ENCODE results near the gene CAMLG.
"Not testable (repeated sequence)": the region's sequence is repeated elsewhere in the genome, so short reads cannot be mapped to it uniquely, and the experiment has no call there.

Gene CAMLG

DNA sequence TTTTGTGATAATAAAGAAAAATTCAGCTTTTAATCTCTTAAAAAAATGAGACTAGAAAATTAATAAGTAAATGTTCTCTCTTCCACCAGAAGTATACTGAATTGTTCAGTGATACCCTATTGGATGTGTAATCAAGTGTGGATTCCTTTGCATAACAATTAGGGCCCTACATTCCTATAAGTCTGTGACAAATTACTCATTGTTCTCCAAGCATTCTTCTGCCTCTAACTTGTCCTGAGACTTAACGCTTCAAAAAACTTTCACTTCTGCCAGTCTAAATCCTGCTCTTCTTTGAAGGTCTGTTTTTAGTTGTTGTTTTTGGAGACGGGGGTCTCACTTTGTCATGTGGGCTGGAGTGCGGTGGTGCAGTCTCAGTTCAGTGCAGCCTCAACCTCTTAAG is 11.1 kb downstream of the CAMLG start:
- H3K36me3 ChIP-seq (replicated peaks): peaks cover 13% of the 10 kb centered on the region
- in situ Hi-C loops (cut with MboI; ENCODE audit: low sequenced_read_pairs): no loop called here
- DNase-seq (ENCODE audit: low spot score in 2 of 2): peak; percentile 24 to 78

GRCh38 chr5:134758176-134758503 is 19.8 kb downstream of the CAMLG start:
- Histone ChIP-seq H3K27me3 (ENCODE audit: low read depth) (no peaks in the 10 kb centered on the region), H3K4me3 (peak overlapping the region; percentile 85), H3K9me3 (no peaks in the 10 kb centered on the region), H3K4me1 (peaks cover 27% of the 10 kb centered on the region), H3K36me3 (replicated peaks) (peaks cover 8% of the 10 kb centered on the region)
- DNase-seq (ENCODE audit: low spot score in 2 of 2): no peak
- in situ Hi-C loops (cut with MboI; ENCODE audit: low sequenced_read_pairs): no loop called here

More for the DNA sequence above, 11.1 kb downstream of the CAMLG start:
- no peaks in the 10 kb centered on the region for H3K9me3 ChIP-seq
- H3K4me3 ChIP-seq: no peak overlapping the region
- H3K4me1 ChIP-seq: peaks cover 13% of the 10 kb centered on the region
- H3K27me3 ChIP-seq (ENCODE audit: low read depth): no peaks in the 10 kb centered on the region

- Histone ChIP-seq H3K27me3 (ENCODE audit: low read depth) (no peaks in the 10 kb centered on the region), H3K4me3 (peak within 1 kb of the TSS; percentile 85), H3K4me1 (peaks cover 27% of the 10 kb centered on the region), H3K9me3 (no peaks in the 10 kb centered on the region), H3K36me3 (replicated peaks) (peaks cover 13% of the 10 kb centered on the region)
- DNase-seq (ENCODE audit: low spot score in 2 of 2): peak; percentile 92 to 98
- in situ Hi-C loops (cut with MboI; ENCODE audit: low sequenced_read_pairs): no loop called here
Measured at GRCh38 chr5:134758504-134759341, 20.4 kb downstream of the CAMLG start, which contains the start of gene DDX46. Gene DDX46, plus strand, starts transcription at chr5:134758779. Its CDS starts 160 bp downstream, at chr5:134758939.

GRCh38 chr5:134767528-134768291 is 29.4 kb downstream of the CAMLG start:
- H3K4me1 ChIP-seq; H3K4me3 ChIP-seq; DNase-seq (ENCODE audit: low spot score in 2 of 2); in situ Hi-C loops (cut with MboI; ENCODE audit: low sequenced_read_pairs); H3K9me3 ChIP-seq; H3K27me3 ChIP-seq (ENCODE audit: low read depth): not testable (repeated sequence)
- peaks cover 69% of the 10 kb centered on the region for H3K36me3 ChIP-seq (replicated peaks)

DNA sequence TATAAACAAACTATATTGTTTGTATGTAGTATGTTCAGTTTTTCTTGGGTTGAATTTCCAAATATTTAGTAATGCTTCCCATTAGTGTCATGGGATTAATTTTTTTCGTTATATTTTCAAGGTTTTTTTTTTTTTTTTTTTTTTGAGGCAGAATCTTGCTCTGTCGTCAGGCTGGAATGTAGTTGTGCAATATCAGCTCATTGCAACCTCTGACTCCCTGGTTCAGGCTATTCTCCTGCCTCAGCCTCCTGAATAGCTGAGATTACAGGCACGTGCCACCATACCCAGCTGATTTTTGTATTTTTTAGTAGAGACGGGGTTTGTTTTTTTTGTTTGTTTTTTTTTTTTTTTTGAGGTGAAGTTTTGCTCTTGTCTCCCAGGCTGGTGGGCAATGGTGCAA is 30.9 kb downstream of the CAMLG start:
- Histone ChIP-seq H3K4me3 (no peak overlapping the region), H3K4me1 (no peaks in the 10 kb centered on the region), H3K36me3 (replicated peaks) (peaks cover 75% of the 10 kb centered on the region), H3K9me3 (no peaks in the 10 kb centered on the region), H3K27me3 (ENCODE audit: low read depth) (no peaks in the 10 kb centered on the region)
- in situ Hi-C loops (cut with MboI; ENCODE audit: low sequenced_read_pairs): no loop called here
- DNase-seq (ENCODE audit: low spot score in 2 of 2): no peak

- no peak for DNase-seq (ENCODE audit: low spot score in 2 of 2)
- Histone ChIP-seq H3K4me1 (no peaks in the 10 kb centered on the region), H3K27me3 (ENCODE audit: low read depth) (no peaks in the 10 kb centered on the region), H3K36me3 (replicated peaks) (peaks cover 70% of the 10 kb centered on the region), H3K9me3 (no peaks in the 10 kb centered on the region), H3K4me3 (no peak overlapping the region)
- in situ Hi-C loops (cut with MboI; ENCODE audit: low sequenced_read_pairs): no loop called here
Measured at GRCh38 chr5:134772461-134773125, 34.2 kb downstream of the CAMLG start.

GRCh38 chr5:134777366-134777765 is 39.0 kb downstream of the CAMLG start:
- DNase-seq (ENCODE audit: low spot score in 2 of 2): no peak
- Histone ChIP-seq H3K36me3 (replicated peaks) (peaks cover 88% of the 10 kb centered on the region), H3K4me1 (no peaks in the 10 kb centered on the region), H3K9me3 (no peaks in the 10 kb centered on the region), H3K4me3 (no peak overlapping the region), H3K27me3 (ENCODE audit: low read depth) (no peaks in the 10 kb centered on the region)
- in situ Hi-C loops (cut with MboI; ENCODE audit: low sequenced_read_pairs): no loop called here

DNA sequence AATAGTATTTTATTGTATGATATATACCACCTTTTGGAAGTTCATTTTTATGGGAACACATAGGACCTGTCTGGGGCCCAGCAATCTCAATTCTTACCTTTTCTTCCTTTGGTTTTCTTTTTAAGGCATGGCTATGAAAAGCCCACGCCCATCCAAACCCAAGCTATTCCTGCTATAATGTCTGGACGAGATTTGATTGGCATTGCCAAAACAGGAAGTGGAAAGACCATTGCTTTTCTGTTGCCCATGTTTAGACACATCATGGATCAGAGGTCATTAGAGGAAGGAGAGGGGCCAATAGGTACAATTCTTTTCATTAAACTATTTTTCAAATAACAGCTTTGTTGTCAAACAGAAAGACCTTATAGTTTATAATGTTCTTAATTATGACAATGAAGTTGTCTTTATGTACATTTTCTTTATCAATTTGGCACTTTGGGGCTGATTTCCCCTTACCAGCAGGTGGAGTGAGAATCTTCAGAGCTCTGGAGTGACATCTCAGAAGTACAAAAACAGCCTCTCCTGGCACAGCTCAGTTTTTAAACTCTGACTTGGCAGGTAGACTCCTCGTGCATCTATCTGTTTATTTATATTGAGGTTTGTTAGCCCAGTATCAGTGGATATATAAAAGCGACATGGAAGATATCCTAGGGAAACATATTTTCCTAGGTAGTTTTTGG is 46.0 kb downstream of the CAMLG start:
- H3K9me3 ChIP-seq: no peaks in the 10 kb centered on the region
- peaks cover 78% of the 10 kb centered on the region for H3K36me3 ChIP-seq (replicated peaks)
- no peaks in the 10 kb centered on the region for H3K27me3 ChIP-seq (ENCODE audit: low read depth)
- in situ Hi-C loops (cut with MboI; ENCODE audit: low sequenced_read_pairs): no loop called here
- DNase-seq (ENCODE audit: low spot score in 2 of 2): no peak
- H3K4me1 ChIP-seq: peaks cover 17% of the 10 kb centered on the region
- H3K4me3 ChIP-seq: no peak overlapping the region

- Histone ChIP-seq H3K4me3 (no peak overlapping the region), H3K36me3 (replicated peaks) (peaks cover 78% of the 10 kb centered on the region), H3K27me3 (ENCODE audit: low read depth) (no peaks in the 10 kb centered on the region), H3K9me3 (no peaks in the 10 kb centered on the region), H3K4me1 (peaks cover 17% of the 10 kb centered on the region)
- DNase-seq (ENCODE audit: low spot score in 2 of 2): peak; percentile 52 to 76
- in situ Hi-C loops (cut with MboI; ENCODE audit: low sequenced_read_pairs): no loop called here
Measured at GRCh38 chr5:134784946-134785620, 46.7 kb downstream of the CAMLG start.

- peaks cover 79% of the 10 kb centered on the region for H3K36me3 ChIP-seq (replicated peaks)
- in situ Hi-C loops (cut with MboI; ENCODE audit: low sequenced_read_pairs): no loop called here
- no peaks in the 10 kb centered on the region for H3K9me3 ChIP-seq
- H3K27me3 ChIP-seq (ENCODE audit: low read depth): no peaks in the 10 kb centered on the region
- H3K4me3 ChIP-seq: no peak overlapping the region
- no peak for DNase-seq (ENCODE audit: low spot score in 2 of 2)
- H3K4me1 ChIP-seq: peaks cover 30% of the 10 kb centered on the region
Measured at GRCh38 chr5:134787692-134788091, 49.3 kb downstream of the CAMLG start.

DNA sequence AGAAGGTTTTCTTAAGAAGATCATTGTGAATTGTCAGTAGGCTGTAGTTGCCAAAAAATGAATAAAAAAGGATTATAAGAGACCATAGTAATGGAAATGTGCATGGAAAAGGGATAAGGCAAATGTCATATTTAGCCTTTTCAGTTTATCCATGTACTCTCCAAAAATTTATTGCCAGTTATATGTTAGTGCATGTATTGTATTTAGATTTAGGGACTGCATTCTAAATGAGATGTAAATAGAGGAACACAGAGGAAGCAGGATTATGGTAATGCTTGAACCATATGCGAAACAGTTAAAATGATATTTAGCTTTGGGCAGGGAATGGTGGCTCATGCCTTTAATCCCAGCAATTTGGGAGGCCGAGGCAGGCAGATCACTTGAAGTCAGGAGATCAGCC is 53.2 kb downstream of the CAMLG start:
- Histone ChIP-seq H3K27me3 (ENCODE audit: low read depth) (no peaks in the 10 kb centered on the region), H3K4me3 (no peak overlapping the region), H3K4me1 (peaks cover 22% of the 10 kb centered on the region), H3K36me3 (replicated peaks) (peaks cover 85% of the 10 kb centered on the region), H3K9me3 (no peaks in the 10 kb centered on the region)
- peak; percentile 22 to 67 for DNase-seq (ENCODE audit: low spot score in 2 of 2)
- in situ Hi-C loops (cut with MboI; ENCODE audit: low sequenced_read_pairs): no loop called here

GRCh38 chr5:134792286-134792685 is 53.9 kb downstream of the CAMLG start:
- peaks cover 82% of the 10 kb centered on the region for H3K36me3 ChIP-seq (replicated peaks)
- DNase-seq (ENCODE audit: low spot score in 2 of 2): no peak
- no peak overlapping the region for H3K4me3 ChIP-seq
- no peaks in the 10 kb centered on the region for H3K27me3 ChIP-seq (ENCODE audit: low read depth)
- H3K9me3 ChIP-seq: no peaks in the 10 kb centered on the region
- H3K4me1 ChIP-seq: peaks cover 22% of the 10 kb centered on the region
- in situ Hi-C loops (cut with MboI; ENCODE audit: low sequenced_read_pairs): no loop called here

GRCh38 chr5:134793111-134793510 is 54.8 kb downstream of the CAMLG start:
- peak in 1 of 2 experiments; percentile 68 for DNase-seq (ENCODE audit: low spot score in 2 of 2)
- H3K9me3 ChIP-seq: no peaks in the 10 kb centered on the region
- in situ Hi-C loops (cut with MboI; ENCODE audit: low sequenced_read_pairs): no loop called here
- no peaks in the 10 kb centered on the region for H3K27me3 ChIP-seq (ENCODE audit: low read depth)
- no peak overlapping the region for H3K4me3 ChIP-seq
- peaks cover 22% of the 10 kb centered on the region for H3K4me1 ChIP-seq
- H3K36me3 ChIP-seq (replicated peaks): peaks cover 85% of the 10 kb centered on the region
